ENCODE measurements around the gene AGAP1.

DNA sequence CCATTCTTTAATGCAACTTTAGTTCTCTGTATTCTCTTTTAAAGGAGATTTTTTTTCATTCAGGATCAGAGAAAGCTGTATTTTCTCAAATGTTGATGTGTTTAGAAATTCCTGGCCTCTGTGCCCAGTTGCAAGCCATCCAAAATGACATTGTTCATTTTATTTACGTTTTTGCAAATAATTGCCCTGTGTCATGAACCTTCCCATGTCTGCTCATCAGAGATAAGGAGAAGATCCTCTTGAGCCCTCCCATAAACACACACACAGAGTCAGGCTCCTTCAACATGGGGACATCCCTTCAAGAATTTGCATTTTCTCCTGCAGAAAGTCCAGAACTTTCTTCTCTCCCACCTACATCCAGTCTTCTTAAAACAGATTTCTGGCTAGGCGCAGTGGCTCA lies 415.5 kb downstream of the AGAP1 start:
- no peak for TF ChIP-seq EZH2phosphoT487 (IDR thresholded peaks at IDR 0.05; ENCODE audit: borderline replicate concordance, low read length)
- TF ChIP-seq, protein P1, sequence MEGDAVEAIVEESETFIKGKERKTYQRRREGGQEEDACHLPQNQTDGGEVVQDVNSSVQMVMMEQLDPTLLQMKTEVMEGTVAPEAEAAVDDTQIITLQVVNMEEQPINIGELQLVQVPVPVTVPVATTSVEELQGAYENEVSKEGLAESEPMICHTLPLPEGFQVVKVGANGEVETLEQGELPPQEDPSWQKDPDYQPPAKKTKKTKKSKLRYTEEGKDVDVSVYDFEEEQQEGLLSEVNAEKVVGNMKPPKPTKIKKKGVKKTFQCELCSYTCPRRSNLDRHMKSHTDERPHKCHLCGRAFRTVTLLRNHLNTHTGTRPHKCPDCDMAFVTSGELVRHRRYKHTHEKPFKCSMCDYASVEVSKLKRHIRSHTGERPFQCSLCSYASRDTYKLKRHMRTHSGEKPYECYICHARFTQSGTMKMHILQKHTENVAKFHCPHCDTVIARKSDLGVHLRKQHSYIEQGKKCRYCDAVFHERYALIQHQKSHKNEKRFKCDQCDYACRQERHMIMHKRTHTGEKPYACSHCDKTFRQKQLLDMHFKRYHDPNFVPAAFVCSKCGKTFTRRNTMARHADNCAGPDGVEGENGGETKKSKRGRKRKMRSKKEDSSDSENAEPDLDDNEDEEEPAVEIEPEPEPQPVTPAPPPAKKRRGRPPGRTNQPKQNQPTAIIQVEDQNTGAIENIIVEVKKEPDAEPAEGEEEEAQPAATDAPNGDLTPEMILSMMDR (IDR thresholded peaks at IDR 0.05; ENCODE audit: low read depth, low read length, poor library complexity, severe bottlenecking) = no peak

Measured in DOHH2 (cell line).